K562 (cell line): ENCODE data around the gene ANKRD13A. TPM values are rescaled to one million over a fixed set of nuclear protein-coding genes. Genes with fewer than 3 reads are reported as not detected.
"Not testable (repeated sequence)": the region's sequence is repeated elsewhere in the genome, so short reads cannot be mapped to it uniquely, and the experiment has no call there.

ENCODE experiments used
- ATAC-seq: fragments of 200-7000 bp; cut with Tn5 transposase; 3 replicates; pipeline ENCODE4 v1.9.1; 2020; ENCODE audit warnings: moderate library complexity
- BruUV-seq: library from RNA; stranded (reverse); fragments of 400-500 nt; replicated peaks from 2 replicates; lab custom pipeline; 2021; lab: Mats Ljungman, UMichigan
- CTCF ChIA-PET: fragments of 300-600 bp; formaldehyde crosslinking; extraction: SDS; loops from one replicate; lab custom pipeline; 2021; ENCODE audit warnings: low intra/inter-chr PET ratio; lab: Yijun Ruan, JAX
- POLR2A ChIA-PET: fragments of 300-600, 350-650 bp; sonication (Branson Sonifier 250); formaldehyde crosslinking; extraction: SDS; loops from one replicate; lab custom pipeline; 2021; ENCODE audit warnings: antibody characterized with exemption, inconsistent platforms; lab: Yijun Ruan, JAX
- DNase-seq, 4 experiments: peaks; one replicate each; pipeline versions ENCODE4 v3.0.0 to v3.0.0-alpha.2; 2011 to 2018; ENCODE audit warnings: low spot score in 3 of 4, mixed read lengths in 3 of 4; ENCODE audit errors: extremely low read depth in 1 of 4
- FAIRE-seq: peaks from 2 replicates; lab custom pipeline; 2011; peaks lifted over from hg19 to GRCh38; lab: Jason Lieb, UNC
- H2AFZ ChIP-seq: 2 replicates; pipeline ENCODE4 v1.6.0; 2011; ENCODE audit warnings: low read depth, low read length, control low read depth, inconsistent platforms
- H3K27ac ChIP-seq: fragments of 200-600 bp; 3 replicates; pipeline ENCODE4 v1.8.0; 2011; ENCODE audit warnings: low read depth, mild to moderate bottlenecking, control low read depth, inconsistent platforms, low read length, moderate library complexity, mixed read lengths; ENCODE audit errors: extremely low read depth
- H3K27me3 ChIP-seq, 2 experiments: fragments of 300-600 bp in 1 of 2; 2 replicates in 1 of 2; 3 replicates in 1 of 2; pipeline versions ENCODE4 v1.6.0 to v1.8.0; 2011; ENCODE audit warnings: inconsistent platforms in 2 of 2, low read length in 2 of 2, mild to moderate bottlenecking in 1 of 2, mixed read lengths in 1 of 2, moderate library complexity in 1 of 2; ENCODE audit not compliant: control insufficient read depth in 2 of 2, insufficient read depth in 2 of 2
- H3K36me3 ChIP-seq: fragments of 300-600 bp; 3 replicates; pipeline ENCODE4 v1.8.0; 2011; ENCODE audit warnings: mild to moderate bottlenecking, low read length, inconsistent platforms; ENCODE audit not compliant: control insufficient read depth, insufficient read depth
- H3K4me1 ChIP-seq, 2 experiments: fragments of 200-600 bp in 1 of 2; replicated peaks in 1 of 2; 2 replicates in 1 of 2; 3 replicates in 1 of 2; pipeline versions ENCODE4 v1.5.1 to v1.8.0; 2011; ENCODE audit warnings: inconsistent platforms in 2 of 2, low read length in 2 of 2, mild to moderate bottlenecking in 1 of 2, mixed read lengths in 1 of 2, moderate library complexity in 1 of 2; ENCODE audit not compliant: control insufficient read depth in 2 of 2, insufficient read depth in 2 of 2
- H3K4me2 ChIP-seq: 2 replicates; pipeline ENCODE4 v1.6.1; 2011; ENCODE audit warnings: low read length, control low read depth, inconsistent platforms, mixed read lengths; ENCODE audit not compliant: insufficient read depth
- H3K4me3 ChIP-seq: fragments of 200-600 bp; sonication (generic), shearing (Covaris generic); 2 replicates; pipeline ENCODE4 v1.5.1; 2016; ENCODE audit warnings: control low read depth, inconsistent platforms
- H3K79me2 ChIP-seq: fragments of 200-600 bp; 3 replicates; pipeline ENCODE4 v1.8.0; 2011; ENCODE audit warnings: low read length, inconsistent platforms; ENCODE audit not compliant: control insufficient read depth, insufficient read depth
- H3K9ac ChIP-seq, 2 experiments: 2 replicates each; pipeline versions ENCODE4 v1.6.0 to v1.6.1; 2011; ENCODE audit warnings: low read depth in 2 of 2, low read length in 2 of 2, control low read depth in 1 of 2, inconsistent platforms in 1 of 2, mild to moderate bottlenecking in 1 of 2, mixed read lengths in 1 of 2; ENCODE audit not compliant: insufficient read depth in 1 of 2
- H3K9me1 ChIP-seq: one replicate; pipeline ENCODE4 v1.6.0; 2011; ENCODE audit warnings: inconsistent platforms, mild to moderate bottlenecking, low read length, moderate library complexity; ENCODE audit not compliant: control insufficient read depth, insufficient read depth
- H3K9me3 ChIP-seq: replicated peaks from 2 replicates; pipeline ENCODE4 v1.5.1; 2011; ENCODE audit warnings: low read depth, low read length, inconsistent platforms; ENCODE audit not compliant: control insufficient read depth, insufficient read depth
- H4K20me1 ChIP-seq: replicated peaks from 2 replicates; pipeline ENCODE4 v1.6.1; 2011; ENCODE audit warnings: low read length, inconsistent platforms, mixed read lengths; ENCODE audit not compliant: control insufficient read depth, insufficient read depth
- FOSL1 ChIP-seq: fragments of 200-800 bp; sonication (Bioruptor generic); conservative IDR thresholded peaks from 2 replicates; pipeline ENCODE4 v1.6.1; 2016; ENCODE audit warnings: missing genetic modification characterization, missing compliant biosample characterization
- PRDM10 ChIP-seq: fragments of 450-650 bp; IDR thresholded peaks from 2 replicates; pipeline ENCODE4 v1.6.1; 2018; ENCODE audit not compliant: partially characterized antibody
- ZNF316 ChIP-seq: fragments of 450-650 bp; IDR thresholded peaks from 2 replicates; pipeline ENCODE4 v1.6.1; 2016
- ZNF589 ChIP-seq: fragments of 200-800 bp; sonication (Bioruptor generic); IDR thresholded peaks from 2 replicates; pipeline ENCODE4 v1.6.1; 2016; ENCODE audit warnings: low read depth, missing genetic modification characterization, missing compliant biosample characterization
- ZNF766 ChIP-seq: fragments of 200-800 bp; sonication (Bioruptor generic); conservative IDR thresholded peaks from 2 replicates; pipeline ENCODE4 v1.6.1; 2016; ENCODE audit warnings: missing genetic modification characterization, missing compliant biosample characterization
- WGBS: fragments of 100-300 bp; shearing (Covaris generic); methylation state at CpG from one replicate; pipeline ENCODE4 v1.1.6; 2016; ENCODE audit warnings: low coverage, mixed read lengths; ENCODE audit not compliant: insufficient coverage; ENCODE audit errors: missing lambda C conversion rate; 5-methylcytosine and 5-hydroxymethylcytosine counted together
- in situ Hi-C: fragments of 300-500 bp; cut with MboI; formaldehyde crosslinking; loops from 4 replicates; pipeline ENCODE4 v1.15.0; 2018; ENCODE audit warnings: inconsistent platforms, mixed read lengths
- intact Hi-C: fragments of 100-400 bp; cut with micrococcal nuclease; formaldehyde crosslinking; loops from 2 replicates; pipeline ENCODE4 v1.14.2; 2022
- polyA plus RNA-seq, 8 experiments: library from polyadenylated mRNA; depleted of rRNA in 4 of 8; stranded (reverse) in 5 of 8; unstranded in 3 of 8; fragments of >200 nt; fragmentation: Nextera tagmentation in 2 of 8; fragmentation: Illumina TruSeq in 1 of 8; extraction: Ambion mirVana in 2 of 8; extraction: Trizol in 1 of 8; gene quantifications; 2 replicates each; pipeline versions ENCODE4 v1.2.1 to v1.2.3, GENCODE V29; 2011 to 2014; ENCODE audit warnings: inconsistent platforms in 1 of 8, missing spikeins in 1 of 8
- total RNA-seq, 7 experiments: library from RNA; depleted of rRNA in 6 of 7; stranded (reverse); fragments of >200 nt in 6 of 7; fragmentation: Illumina TruSeq in 2 of 7; extraction: Trizol in 2 of 7; gene quantifications; 2 replicates each; pipeline versions ENCODE4 v1.2.1 to v1.2.3, GENCODE V29; 2011 to 2021; ENCODE audit warnings: low replicate concordance in 1 of 7

Gene ANKRD13A
- total and polyA plus RNA-seq, 9 of the 15 experiments (the other 6 are each of a cell fraction or from before 2014, with no cell fraction given), result 5.0 to 55.0 (median 41.5) TPM

- intact Hi-C loops, H3K79me2 ChIP-seq, H3K9me1 ChIP-seq, H3K36me3 ChIP-seq, in situ Hi-C loops: not testable (repeated sequence)
- peak; percentile 60; the same call in 1 of the 2 replicates for TF ChIP-seq ZNF766 (CRISPR knock-in tag)
- TF ChIP-seq, all 486 proteins: peak for 1; not testable (repeated sequence) for 485
- ATAC-seq, H3K9ac ChIP-seq, H3K4me2 ChIP-seq, H4K20me1 ChIP-seq, CTCF ChIA-PET, H3K27me3 ChIP-seq, BruUV-seq, FAIRE-seq, H3K4me3 ChIP-seq, DNase-seq, H2AFZ ChIP-seq, H3K9me3 ChIP-seq: not testable (repeated sequence)
- WGBS, result 52% methylated on average over 3 of the region's 3 CpGs
- H3K4me1 ChIP-seq, result peaks cover 6 to 41% of the 10 kb centered on the region in 2 experiments
- H3K27ac ChIP-seq, result peak overlapping the region; percentile 28; the same call in 1 of the 3 replicates
- POLR2A ChIA-PET, result interaction anchor here (0.8 to 1.3 kb wide), 3 partner anchors 9 to 241 kb away, joined by 3 read pairs; partner anchors contain the start of gene C12orf76
These were observed 57.4 kb downstream of the ANKRD13A start for GRCh38 chr12:110056643-110057042.

GRCh38 chr12:110058875-110059615, 59.8 kb downstream of the ANKRD13A start:
- in situ Hi-C loops, result no loop called here

More at GRCh38 chr12:110058875-110059615, 59.8 kb downstream of the ANKRD13A start:
- POLR2A ChIA-PET, result interaction anchor here (0.6 to 2.5 kb wide), 6 partner anchors 15 to 390 kb away, joined by 3 to 13 read pairs (median 4); no protein-coding TSS in a partner anchor
- Histone ChIP-seq H3K27me3 (no peaks in the 10 kb centered on the region), H3K27ac (peak overlapping the region; percentile 80; the same call in 2 of the 3 replicates), H3K9me1 (no peaks in the 10 kb centered on the region), H3K9ac (peak overlapping the region in 1 of 2 experiments; percentile 51; a peak in 1 of 4 replicates), H3K79me2 (no peaks in the 10 kb centered on the region), H3K36me3 (no peaks in the 10 kb centered on the region), H2AFZ (peak overlapping the region; percentile 90), H3K9me3 (no peaks in the 10 kb centered on the region), H3K4me2 (peak overlapping the region; percentile 75), H3K4me1 (peaks cover 6 to 41% of the 10 kb centered on the region in 2 experiments), H4K20me1 (no peaks in the 10 kb centered on the region), H3K4me3 (no peak overlapping the region)
- FAIRE-seq (no peak), ATAC-seq (no peak), DNase-seq (no peak)
- intact Hi-C loops, result no loop called here
- CTCF ChIA-PET, result no interaction called here
- BruUV-seq, result no TSS peak
- no peak for TF ChIP-seq FOSL1 (tag)
- no peak for TF ChIP-seq ZNF589 (CRISPR knock-in tag)
- peak; percentile 67 for TF ChIP-seq PRDM10
- peak; percentile 19; the same call in 1 of the 2 replicates for TF ChIP-seq ZNF316
- WGBS, result 89% methylated on average over 9 of the region's 9 CpGs
